ENCODE results near the gene DAPP1. TPM values are rescaled to one million over a fixed set of nuclear protein-coding genes. Genes with fewer than 3 reads are reported as not detected.

Gene DAPP1
- total and polyA plus RNA-seq, 10 of the 15 experiments (the other 5 are each of a cell fraction or from before 2014, with no cell fraction given) = 46.5 to 147 (median 74.2) TPM

- TF ChIP-seq KAT2A (conservative IDR thresholded peaks at IDR 0.05; ENCODE audit: control insufficient read depth, low read depth, low read length) (no peak), ESRRA (IDR thresholded peaks at IDR 0.05; ENCODE audit: low read length) (no peak), SMC3 (IDR thresholded peaks at IDR 0.05; ENCODE audit: borderline replicate concordance, low read length) (no peak), IRF3 (IDR thresholded peaks at IDR 0.05) (no peak), TCF12 (IDR thresholded peaks at IDR 0.05; ENCODE audit: low read depth, low read length) (no peak), DPF2 (IDR thresholded peaks at IDR 0.05) (peak; percentile 58), RELB (IDR thresholded peaks at IDR 0.05; ENCODE audit: low read depth) (no peak), BCL11A (IDR thresholded peaks at IDR 0.05; ENCODE audit: low read depth, low read length) (peak; percentile 92)
These were observed 32.0 kb downstream of the DAPP1 start (continued) for GRCh38 chr4:99848591-99849001.

GRCh38 chr4:99852199-99852749 is 35.6 kb downstream of the DAPP1 start:
- H3K9me3 ChIP-seq (replicated peaks; ENCODE audit: control insufficient read depth, insufficient read depth, low read length) = no peaks in the 10 kb centered on the region; the same call in 2 of the 3 replicates
- H3K27me3 ChIP-seq (replicated peaks in 1 of 2; ENCODE audit: control insufficient read depth in 2 of 2, insufficient read depth in 2 of 2, low read length in 1 of 2) = no peaks in the 10 kb centered on the region
- H3K4me3 ChIP-seq = peak overlapping the region; percentile 28; the same call in 1 of the 2 replicates
- no peak overlapping the region for H2AFZ ChIP-seq (ENCODE audit: control insufficient read depth, low read depth, low read length)
- ChIA-PET CTCF (interaction anchor here (1.0 to 2.7 kb wide), 9 partner anchors 18 to 289 kb away, joined by 3 to 18 read pairs (median 4); partner anchors contain the start of genes DAPP1 and TRMT10A), POLR2A (interaction anchor here (0.6 to 4.5 kb wide), 5 partner anchors 31 to 973 kb away, joined by 3 to 30 read pairs (median 5); partner anchors contain the start of gene DAPP1), RAD21 (ENCODE audit: unreplicated experiment) (interaction anchor here (1.1 to 7.4 kb wide), 5 partner anchors 31 to 43 kb away, joined by 3 to 43 read pairs (median 6); partner anchors contain the start of gene DAPP1), SMC1A (ENCODE audit: uncharacterized antibody, unreplicated experiment) (interaction anchor here (0.6 to 8.4 kb wide), 7 partner anchors 12 to 96 kb away, joined by 3 to 55 read pairs (median 8); partner anchors contain the start of gene DAPP1)
- no TSS peak for BruUV-seq (replicated peaks)
- DNase-seq (ENCODE audit: low read depth, low spot score) (no peak), FAIRE-seq (no peak), ATAC-seq (peak; percentile 5)
- in situ Hi-C loops (cut with MboI) = no loop called here
- H3K4me1 ChIP-seq (ENCODE audit: control insufficient read depth, insufficient read depth, low read length) = peaks cover 63% of the 10 kb centered on the region
- WGBS (ENCODE audit: insufficient coverage, insufficient replicate concordance, low lambda C conversion rate, missing lambda C conversion rate) = 45% methylated on average over 3 of the region's 3 CpGs
- no peak overlapping the region for H3K9ac ChIP-seq (ENCODE audit: control insufficient read depth, insufficient read depth, low read length)
- H3K27ac ChIP-seq (ENCODE audit: control insufficient read depth, insufficient read depth) = peak overlapping the region; percentile 74
- peaks cover 4 to 12% of the 10 kb centered on the region in 2 experiments for H3K36me3 ChIP-seq (ENCODE audit: control insufficient read depth in 2 of 2, insufficient read depth in 2 of 2, low read length in 1 of 2)
- intact Hi-C loops (cut with micrococcal nuclease; ENCODE audit: unreplicated experiment) = no loop called here
- H3K79me2 ChIP-seq (ENCODE audit: control insufficient read depth, insufficient read depth, low read length) = peaks cover 2% of the 10 kb centered on the region; the same call in 1 of the 2 replicates
- H3K4me2 ChIP-seq (ENCODE audit: control insufficient read depth, insufficient read depth) = peak overlapping the region; percentile 70
- H4K20me1 ChIP-seq (ENCODE audit: control insufficient read depth, insufficient read depth) = no peaks in the 10 kb centered on the region
- TF ChIP-seq SP1 (IDR thresholded peaks at IDR 0.05; ENCODE audit: low read depth, low read length) (no peak), JUNB (IDR thresholded peaks at IDR 0.05) (peak; percentile 72), PKNOX1 (IDR thresholded peaks at IDR 0.05) (peak; percentile 78), TCF7 (IDR thresholded peaks at IDR 0.05; ENCODE audit: borderline replicate concordance) (0 out of 2 replicates have a peak, but pooled peaks have one; percentile 19), ZBED1 (IDR thresholded peaks at IDR 0.05; ENCODE audit: borderline replicate concordance) (no peak), CBX5 (IDR thresholded peaks at IDR 0.05; ENCODE audit: low read depth) (no peak), EED (IDR thresholded peaks at IDR 0.05; ENCODE audit: low read depth) (peak; percentile 40; the same call in 1 of the 2 replicates), NFIC (IDR thresholded peaks at IDR 0.05; ENCODE audit: low read depth, low read length) (peak; percentile 39; the same call in 1 of the 2 replicates), TBL1XR1 (IDR thresholded peaks at IDR 0.05; ENCODE audit: low read depth, low read length) (no peak), POLR2AphosphoS2 (IDR thresholded peaks at IDR 0.05; ENCODE audit: low read depth, low read length) (no peak), RELB (IDR thresholded peaks at IDR 0.05; ENCODE audit: low read depth) (no peak), CHD1 (IDR thresholded peaks at IDR 0.05; ENCODE audit: low read depth, low read length) (no peak)
